CD14-positive monocyte (primary cell): ENCODE results near the gene KRT82. TPM values are rescaled to one million over a fixed set of nuclear protein-coding genes. Genes with fewer than 3 reads are reported as not detected.
"Not testable (repeated sequence)": the region's sequence is repeated elsewhere in the genome, so short reads cannot be mapped to it uniquely, and the experiment has no call there.

ENCODE experiments used
- DNase-seq, 3 donors: peaks; one replicate each; pipeline ENCODE4 v3.0.0-alpha.2; 2011 to 2022
- H2AFZ ChIP-seq: 2 replicates; pipeline ENCODE4 v1.6.0; 2012; ENCODE audit warnings: mild to moderate bottlenecking, low read depth, low read length, inconsistent platforms; ENCODE audit not compliant: insufficient read depth, poor library complexity, severe bottlenecking
- H3K27ac ChIP-seq, 2 donors: 1 replicate in 1 of 2; 2 replicates in 1 of 2; pipeline ENCODE4 v1.5.1; 2012 to 2013; ENCODE audit warnings: low read length in 2 of 2, control low read depth in 1 of 2, inconsistent platforms in 1 of 2, low read depth in 1 of 2, mild to moderate bottlenecking in 1 of 2
- H3K27me3 ChIP-seq, 2 donors: one replicate each; pipeline versions ENCODE4 v1.6.0 to v1.6.1; 2011 to 2013; ENCODE audit warnings: low read length in 2 of 2; ENCODE audit not compliant: control insufficient read depth in 2 of 2, insufficient read depth in 2 of 2
- H3K36me3 ChIP-seq, 2 donors: replicated peaks in 1 of 2; 1 replicate in 1 of 2; 2 replicates in 1 of 2; pipeline versions ENCODE4 v1.5.1 to v1.6.1; 2012 to 2013; ENCODE audit warnings: low read length in 2 of 2, control low read depth in 1 of 2, inconsistent platforms in 1 of 2, mild to moderate bottlenecking in 1 of 2; ENCODE audit not compliant: insufficient read depth in 2 of 2, control insufficient read depth in 1 of 2
- H3K4me1 ChIP-seq, 2 donors: 1 replicate in 1 of 2; 2 replicates in 1 of 2; pipeline versions ENCODE4 v1.5.1 to v1.6.1; 2012 to 2013; ENCODE audit warnings: low read length in 2 of 2, control low read depth in 1 of 2, inconsistent platforms in 1 of 2, mild to moderate bottlenecking in 1 of 2, moderate library complexity in 1 of 2; ENCODE audit not compliant: insufficient read depth in 2 of 2, control insufficient read depth in 1 of 2
- H3K4me2 ChIP-seq: replicated peaks from 2 replicates; pipeline ENCODE3; 2012; ENCODE audit warnings: low read length, moderate library complexity, mild to moderate bottlenecking; ENCODE audit not compliant: poor library complexity, severe bottlenecking; ENCODE audit errors: extremely low read depth
- H3K4me3 ChIP-seq, 3 experiments: fragments of 200-600 bp in 1 of 3; sonication (generic) in 1 of 3; replicated peaks in 1 of 3; 1 replicate in 2 of 3; 2 replicates in 1 of 3; pipeline ENCODE4 v1.5.1; 2011 to 2013; ENCODE audit warnings: low read length in 3 of 3, mild to moderate bottlenecking in 3 of 3, control low read depth in 2 of 3, low read depth in 2 of 3, inconsistent platforms in 1 of 3, moderate library complexity in 1 of 3
- H3K79me2 ChIP-seq: 2 replicates; pipeline ENCODE4 v1.6.0; 2012; ENCODE audit warnings: mild to moderate bottlenecking, control low read depth, inconsistent platforms, low read length, moderate library complexity; ENCODE audit not compliant: insufficient read depth
- H3K9ac ChIP-seq: 2 replicates; pipeline ENCODE4 v1.6.0; 2017; ENCODE audit warnings: low read length, mild to moderate bottlenecking; ENCODE audit not compliant: insufficient read depth, poor library complexity, severe bottlenecking
- H3K9me3 ChIP-seq, 2 donors: replicated peaks in 1 of 2; 1 replicate in 1 of 2; 2 replicates in 1 of 2; pipeline versions ENCODE4 v1.5.1 to v1.6.1; 2012 to 2013; ENCODE audit warnings: low read length in 2 of 2, control low read depth in 1 of 2; ENCODE audit not compliant: control insufficient read depth in 1 of 2, insufficient read depth in 1 of 2
- H4K20me1 ChIP-seq: 2 replicates; pipeline ENCODE4 v1.6.0; 2012; ENCODE audit warnings: mild to moderate bottlenecking, low read length, control low read depth, moderate library complexity; ENCODE audit not compliant: insufficient read depth
- H3K27ac Mint-ChIP-seq, 7 donors: one replicate each; pipeline ENCODE4 v1.8.0; 2020; ENCODE audit warnings: mild to moderate bottlenecking in 7 of 7, mixed read lengths in 7 of 7, moderate library complexity in 6 of 7, inconsistent platforms in 2 of 7
- H3K27me3 Mint-ChIP-seq, 3 donors: one replicate each; pipeline ENCODE4 v1.8.0; 2021 to 2022; ENCODE audit warnings: low read depth in 3 of 3, mild to moderate bottlenecking in 3 of 3, mixed read lengths in 3 of 3, moderate library complexity in 3 of 3, inconsistent platforms in 1 of 3
- H3K36me3 Mint-ChIP-seq, 2 donors: one replicate each; pipeline ENCODE4 v1.8.0; 2020; ENCODE audit warnings: mixed read lengths in 2 of 2, inconsistent platforms in 1 of 2, mild to moderate bottlenecking in 1 of 2
- H3K4me1 Mint-ChIP-seq: one replicate; pipeline ENCODE4 v1.8.0; 2020; ENCODE audit warnings: mild to moderate bottlenecking, mixed read lengths
- H3K4me3 Mint-ChIP-seq, 2 donors: one replicate each; pipeline ENCODE4 v1.8.0; 2020; ENCODE audit warnings: mild to moderate bottlenecking in 2 of 2, mixed read lengths in 2 of 2, moderate library complexity in 1 of 2
- H3K9me3 Mint-ChIP-seq, 7 donors: one replicate each; pipeline ENCODE4 v1.8.0; 2020 to 2022; ENCODE audit warnings: mixed read lengths in 7 of 7, mild to moderate bottlenecking in 6 of 7, moderate library complexity in 6 of 7, inconsistent platforms in 2 of 7
- WGBS: methylation state at CpG from one replicate; pipeline ENCODE4 v1.1.5; 2013; ENCODE audit warnings: missing lambda C conversion rate; ENCODE audit not compliant: insufficient coverage; 5-methylcytosine and 5-hydroxymethylcytosine counted together
- intact Hi-C, 2 donors: fragments of 100-400 bp; cut with micrococcal nuclease; formaldehyde crosslinking; loops; one replicate each; pipeline versions ENCODE4 v1.15.0 to v1.15.1; 2023
- polyA plus RNA-seq, 3 donors: library from polyadenylated mRNA; depleted of rRNA in 1 of 3; unstranded in 2 of 3; stranded (reverse) in 1 of 3; fragments of 300-500 nt in 2 of 3; fragments of >200 nt in 1 of 3; fragmentation: Illumina TruSeq in 2 of 3; gene quantifications; 1 replicate in 2 of 3; 2 replicates in 1 of 3; pipeline ENCODE4 v1.2.3, GENCODE V29; 2012 to 2021
- TF ChIP-seq, protein P1 (sequence below): fragments of 200-600 bp; IDR thresholded peaks from one replicate; pipeline ENCODE4 v1.8.0; 2022; ENCODE audit warnings: antibody characterized with exemption, mild to moderate bottlenecking

Gene KRT82
- polyA plus RNA-seq, 3 donors, result not detected

DNA sequence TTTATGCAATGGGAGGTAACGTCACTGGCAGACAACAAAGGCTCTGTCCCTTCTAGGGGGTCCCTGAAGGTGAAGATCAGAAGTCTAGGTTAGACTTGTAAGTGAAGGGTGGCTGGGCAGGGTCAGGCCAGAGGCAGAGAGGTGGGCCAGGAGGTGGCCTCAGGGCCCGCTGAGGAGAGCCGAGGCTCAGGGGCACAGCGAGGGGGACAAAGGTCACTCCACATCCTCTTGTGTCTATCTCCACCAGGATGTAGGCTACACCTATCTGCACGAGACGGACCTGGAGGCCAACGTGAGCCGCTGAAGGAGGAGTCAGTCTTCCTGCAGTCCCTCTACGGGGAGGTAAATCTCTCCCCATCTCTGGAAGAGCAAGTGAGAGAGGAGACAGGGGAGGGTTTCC, 59.1 kb downstream of the KRT82 start:
- DNase-seq, result no peak
- H4K20me1 ChIP-seq, result no peaks in the 10 kb centered on the region
- H3K9ac ChIP-seq, result no peak overlapping the region
- H3K4me2 ChIP-seq, result no peak overlapping the region
- H3K27ac ChIP-seq, result no peak overlapping the region
- no peak overlapping the region for H3K4me3 Mint-ChIP-seq
- no peaks in the 10 kb centered on the region for H3K36me3 ChIP-seq
- H3K79me2 ChIP-seq, result no peaks in the 10 kb centered on the region
- no peaks in the 10 kb centered on the region for H3K36me3 Mint-ChIP-seq
- peaks cover 0 to 5% (median 3%) of the 10 kb centered on the region in 7 donors for H3K9me3 Mint-ChIP-seq
- no peaks in the 10 kb centered on the region for H3K27me3 ChIP-seq
- H2AFZ ChIP-seq, result no peak overlapping the region
- no peaks in the 10 kb centered on the region for H3K4me1 ChIP-seq
- whole genome bisulfite sequencing, result 78% methylated on average over 8 of the region's 9 CpGs
- H3K27me3 Mint-ChIP-seq, result peaks cover 5 to 14% (median 13%) of the 10 kb centered on the region in 3 donors
- H3K9me3 ChIP-seq, result no peaks in the 10 kb centered on the region
- TF ChIP-seq, protein P1, sequence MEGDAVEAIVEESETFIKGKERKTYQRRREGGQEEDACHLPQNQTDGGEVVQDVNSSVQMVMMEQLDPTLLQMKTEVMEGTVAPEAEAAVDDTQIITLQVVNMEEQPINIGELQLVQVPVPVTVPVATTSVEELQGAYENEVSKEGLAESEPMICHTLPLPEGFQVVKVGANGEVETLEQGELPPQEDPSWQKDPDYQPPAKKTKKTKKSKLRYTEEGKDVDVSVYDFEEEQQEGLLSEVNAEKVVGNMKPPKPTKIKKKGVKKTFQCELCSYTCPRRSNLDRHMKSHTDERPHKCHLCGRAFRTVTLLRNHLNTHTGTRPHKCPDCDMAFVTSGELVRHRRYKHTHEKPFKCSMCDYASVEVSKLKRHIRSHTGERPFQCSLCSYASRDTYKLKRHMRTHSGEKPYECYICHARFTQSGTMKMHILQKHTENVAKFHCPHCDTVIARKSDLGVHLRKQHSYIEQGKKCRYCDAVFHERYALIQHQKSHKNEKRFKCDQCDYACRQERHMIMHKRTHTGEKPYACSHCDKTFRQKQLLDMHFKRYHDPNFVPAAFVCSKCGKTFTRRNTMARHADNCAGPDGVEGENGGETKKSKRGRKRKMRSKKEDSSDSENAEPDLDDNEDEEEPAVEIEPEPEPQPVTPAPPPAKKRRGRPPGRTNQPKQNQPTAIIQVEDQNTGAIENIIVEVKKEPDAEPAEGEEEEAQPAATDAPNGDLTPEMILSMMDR, result no peak
- no peak overlapping the region for H3K4me3 ChIP-seq
- H3K27ac Mint-ChIP-seq, result no peak overlapping the region
- intact Hi-C loops, result no loop called here
- no peaks in the 10 kb centered on the region for H3K4me1 Mint-ChIP-seq

DNA sequence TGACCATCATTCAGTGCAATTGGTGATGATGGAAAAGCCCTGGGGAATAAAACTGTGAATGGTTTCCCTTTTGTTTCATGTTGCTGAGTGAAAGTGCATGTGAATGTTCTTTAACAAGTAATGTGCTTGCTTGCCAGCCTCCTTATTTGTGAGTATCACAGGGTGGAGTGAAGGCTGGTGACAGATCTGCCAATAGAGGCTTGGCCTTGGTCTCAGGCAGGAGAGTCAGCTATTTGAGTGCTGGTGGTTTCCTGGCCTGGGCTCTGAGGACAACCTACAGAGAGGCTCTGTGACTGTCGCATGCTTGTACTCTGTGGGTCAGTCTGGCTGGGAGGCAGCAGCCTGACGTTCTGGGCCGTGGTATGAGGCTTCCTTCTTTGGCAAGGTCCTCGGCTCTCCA, 59.5 kb downstream of the KRT82 start:
- H3K79me2 ChIP-seq, result no peaks in the 10 kb centered on the region
- H3K4me2 ChIP-seq, result no peak overlapping the region
- WGBS, result 0% methylated on average over 3 of the region's 4 CpGs
- Mint-ChIP-seq H3K27ac (no peak overlapping the region), H3K4me3 (no peak overlapping the region), H3K9me3 (peaks cover 0 to 5% (median 3%) of the 10 kb centered on the region in 7 donors), H3K4me1 (no peaks in the 10 kb centered on the region), H3K36me3 (no peaks in the 10 kb centered on the region), H3K27me3 (peaks cover 5 to 14% (median 10%) of the 10 kb centered on the region in 3 donors)
- H3K4me3 ChIP-seq, result no peak overlapping the region
- DNase-seq, result no peak
- no peaks in the 10 kb centered on the region for H3K9me3 ChIP-seq
- intact Hi-C loops, result no loop called here
- H3K27ac ChIP-seq, result no peak overlapping the region
- no peaks in the 10 kb centered on the region for H3K27me3 ChIP-seq
- no peak overlapping the region for H2AFZ ChIP-seq
- no peak overlapping the region for H3K9ac ChIP-seq
- no peaks in the 10 kb centered on the region for H3K4me1 ChIP-seq
- TF ChIP-seq, protein P1, result no peak
- no peaks in the 10 kb centered on the region for H4K20me1 ChIP-seq
- no peaks in the 10 kb centered on the region for H3K36me3 ChIP-seq

DNA sequence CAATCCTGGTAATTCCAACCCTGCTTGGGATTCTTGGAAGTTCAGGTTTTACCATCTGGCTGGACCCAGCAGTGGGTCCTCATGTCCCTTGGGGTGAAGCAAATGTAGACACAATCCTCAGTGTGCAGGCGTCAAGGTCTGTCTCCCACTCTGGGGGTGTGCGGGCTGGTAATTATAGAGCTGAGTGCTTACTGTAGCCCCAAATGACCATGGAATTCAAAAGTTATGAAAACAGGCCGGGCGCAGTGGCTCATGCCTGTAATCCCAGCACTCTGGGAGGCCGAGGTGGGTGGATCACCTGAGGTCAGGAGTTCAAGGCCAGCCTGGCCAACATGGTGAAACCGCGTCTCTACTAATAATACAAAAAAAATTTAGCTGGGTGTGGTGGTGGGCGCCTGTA, 61.1 kb downstream of the KRT82 start:
- H3K9me3 ChIP-seq, H3K27me3 ChIP-seq, H3K4me1 ChIP-seq, H3K27ac ChIP-seq, H3K27ac Mint-ChIP-seq, H3K4me3 ChIP-seq, H3K4me1 Mint-ChIP-seq, H3K4me3 Mint-ChIP-seq, DNase-seq, H3K4me2 ChIP-seq, H3K9ac ChIP-seq, H3K9me3 Mint-ChIP-seq, H3K36me3 ChIP-seq, intact Hi-C loops, H2AFZ ChIP-seq, H4K20me1 ChIP-seq, H3K36me3 Mint-ChIP-seq, H3K79me2 ChIP-seq: not testable (repeated sequence)
- H3K27me3 Mint-ChIP-seq, result peaks cover 5 to 14% (median 5%) of the 10 kb centered on the region in 3 donors
- WGBS, result 100% methylated on average over 4 of the region's 8 CpGs
